ENCODE measurements around the gene SEMA6B. TPM values are rescaled to one million over a fixed set of nuclear protein-coding genes. Genes with fewer than 3 reads are reported as not detected.

The SEMA6B gene
- total and polyA plus RNA-seq, 12 donors, result 3.4 to 27.9 (median 9.4) TPM

- intact Hi-C loops (cut with DNase I), result no loop called here
Measured at GRCh38 chr19:4594201-4594600, 34.7 kb upstream of the SEMA6B start.

GRCh38 chr19:4593409-4593851, 33.9 kb upstream of the SEMA6B start:
- WGBS, 2 donors, result 70 to 83% methylated on average over 6 of the region's 6 CpGs
- intact Hi-C loops (cut with DNase I), result no loop called here
- peaks cover 0 to 68% (median 31%) of the 10 kb centered on the region in 7 donors for H3K27me3 ChIP-seq

More at GRCh38 chr19:4594201-4594600, 34.7 kb upstream of the SEMA6B start:
- no peaks in the 10 kb centered on the region for H3K9me3 ChIP-seq
- TF ChIP-seq CTCF (IDR thresholded peaks at IDR 0.05), result no peak
- no peaks in the 10 kb centered on the region for H3K36me3 ChIP-seq
- no peak overlapping the region for H3K27ac ChIP-seq
- H3K4me3 ChIP-seq, result no peak overlapping the region
- peaks cover 3 to 10% (median 6%) of the 10 kb centered on the region in 9 donors for H3K4me1 ChIP-seq
- DNase-seq, result no peak
- ATAC-seq, result no peak
- WGBS, 2 donors, result 66 to 67% methylated on average over 9 of the region's 9 CpGs
- peaks cover 6 to 75% (median 38%) of the 10 kb centered on the region in 7 donors for H3K27me3 ChIP-seq

GRCh38 chr19:4592445-4592844, 33.0 kb upstream of the SEMA6B start:
- no peak for DNase-seq
- TF ChIP-seq CTCF (IDR thresholded peaks at IDR 0.05), result no peak

More at GRCh38 chr19:4593409-4593851, 33.9 kb upstream of the SEMA6B start:
- no peak for DNase-seq
- TF ChIP-seq CTCF (IDR thresholded peaks at IDR 0.05), result no peak
- Histone ChIP-seq H3K4me3 (no peak overlapping the region), H3K9me3 (no peaks in the 10 kb centered on the region), H3K36me3 (no peaks in the 10 kb centered on the region), H3K27ac (no peak overlapping the region), H3K4me1 (peaks cover 2 to 8% (median 3%) of the 10 kb centered on the region in 9 donors)
- no peak for ATAC-seq

GRCh38 chr19:4591320-4591719, 31.8 kb upstream of the SEMA6B start:
- ATAC-seq, result no peak
- intact Hi-C loops (cut with DNase I), result no loop called here
- H3K27me3 ChIP-seq, result peaks cover 0 to 54% (median 18%) of the 10 kb centered on the region in 7 donors

More at GRCh38 chr19:4592445-4592844, 33.0 kb upstream of the SEMA6B start:
- no peaks in the 10 kb centered on the region for H3K9me3 ChIP-seq
- intact Hi-C loops (cut with DNase I), result no loop called here
- H3K4me1 ChIP-seq, result peaks cover 0 to 3% (median 0%) of the 10 kb centered on the region in 9 donors
- H3K4me3 ChIP-seq, result no peak overlapping the region
- no peaks in the 10 kb centered on the region for H3K36me3 ChIP-seq
- WGBS, 2 donors, result 74 to 77% methylated on average over 5 of the region's 5 CpGs
- no peak for ATAC-seq
- no peak overlapping the region for H3K27ac ChIP-seq
- H3K27me3 ChIP-seq, result peaks cover 0 to 61% (median 25%) of the 10 kb centered on the region in 7 donors

More at GRCh38 chr19:4591320-4591719, 31.8 kb upstream of the SEMA6B start:
- no peak for DNase-seq
- Histone ChIP-seq H3K36me3 (no peaks in the 10 kb centered on the region), H3K27ac (no peak overlapping the region), H3K4me1 (no peaks in the 10 kb centered on the region), H3K4me3 (no peak overlapping the region), H3K9me3 (no peaks in the 10 kb centered on the region)
- 49 to 50% methylated on average over 6 of the region's 6 CpGs for WGBS, 2 donors
- no peak for TF ChIP-seq CTCF (IDR thresholded peaks at IDR 0.05)

Data from heart right ventricle (tissue), 16 donors.